BE2C (cell line): Measurements from ENCODE around the gene MRPL32.

Experiments used
- DNase-seq: peaks from one replicate; pipeline ENCODE4 v3.0.0-alpha.2; 2020
- H3K27me3 ChIP-seq: fragments of 250-450 bp; sonication (Bioruptor Pico); 2 replicates; pipeline ENCODE4 v1.5.1; 2020; ENCODE audit warnings: mild to moderate bottlenecking
- H3K36me3 ChIP-seq: fragments of 250-450 bp; sonication (Bioruptor Pico); 2 replicates; pipeline ENCODE4 v1.5.1; 2020; ENCODE audit warnings: mild to moderate bottlenecking
- H3K4me1 ChIP-seq: fragments of 250-450 bp; sonication (Bioruptor Pico); 2 replicates; pipeline ENCODE4 v1.5.1; 2020
- H3K4me3 ChIP-seq: 2 replicates; pipeline ENCODE4 v1.5.1; 2011; ENCODE audit warnings: low read depth, low read length
- H3K9me3 ChIP-seq: fragments of 250-450 bp; sonication (Bioruptor Pico); 2 replicates; pipeline ENCODE4 v1.5.1; 2020
- TF ChIP-seq, protein P1 (sequence below): IDR thresholded peaks from 2 replicates; pipeline ENCODE4 v1.5.1; 2012; ENCODE audit warnings: mild to moderate bottlenecking, low read depth, low read length

Gene MRPL32

DNA sequence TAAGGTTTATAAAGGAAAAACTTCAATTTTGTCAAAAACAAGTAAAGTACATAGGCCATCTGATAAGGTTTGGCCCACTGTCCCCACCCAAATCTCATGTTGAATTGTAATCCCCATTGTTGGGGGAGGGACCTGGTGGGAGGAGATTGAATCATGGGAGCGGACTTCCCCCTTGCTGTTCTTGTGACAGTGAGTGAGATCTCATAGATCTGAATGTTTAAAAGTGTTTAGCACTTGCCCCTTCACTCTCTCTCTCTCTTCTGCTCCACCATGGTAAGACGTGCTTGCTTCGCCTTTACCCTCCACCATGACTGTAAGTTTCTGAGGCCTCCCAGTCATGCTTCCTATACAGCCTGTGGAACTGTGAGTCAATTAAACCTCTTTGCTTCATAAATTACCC is 18.2 kb downstream of the MRPL32 start:
- no peaks in the 10 kb centered on the region for H3K27me3 ChIP-seq
- no peaks in the 10 kb centered on the region for H3K36me3 ChIP-seq
- no peak overlapping the region for H3K4me3 ChIP-seq
- no peaks in the 10 kb centered on the region for H3K4me1 ChIP-seq
- no peak for DNase-seq
- TF ChIP-seq, protein P1, sequence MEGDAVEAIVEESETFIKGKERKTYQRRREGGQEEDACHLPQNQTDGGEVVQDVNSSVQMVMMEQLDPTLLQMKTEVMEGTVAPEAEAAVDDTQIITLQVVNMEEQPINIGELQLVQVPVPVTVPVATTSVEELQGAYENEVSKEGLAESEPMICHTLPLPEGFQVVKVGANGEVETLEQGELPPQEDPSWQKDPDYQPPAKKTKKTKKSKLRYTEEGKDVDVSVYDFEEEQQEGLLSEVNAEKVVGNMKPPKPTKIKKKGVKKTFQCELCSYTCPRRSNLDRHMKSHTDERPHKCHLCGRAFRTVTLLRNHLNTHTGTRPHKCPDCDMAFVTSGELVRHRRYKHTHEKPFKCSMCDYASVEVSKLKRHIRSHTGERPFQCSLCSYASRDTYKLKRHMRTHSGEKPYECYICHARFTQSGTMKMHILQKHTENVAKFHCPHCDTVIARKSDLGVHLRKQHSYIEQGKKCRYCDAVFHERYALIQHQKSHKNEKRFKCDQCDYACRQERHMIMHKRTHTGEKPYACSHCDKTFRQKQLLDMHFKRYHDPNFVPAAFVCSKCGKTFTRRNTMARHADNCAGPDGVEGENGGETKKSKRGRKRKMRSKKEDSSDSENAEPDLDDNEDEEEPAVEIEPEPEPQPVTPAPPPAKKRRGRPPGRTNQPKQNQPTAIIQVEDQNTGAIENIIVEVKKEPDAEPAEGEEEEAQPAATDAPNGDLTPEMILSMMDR, result no peak
- no peaks in the 10 kb centered on the region; the same call in 1 of the 2 replicates for H3K9me3 ChIP-seq

DNA sequence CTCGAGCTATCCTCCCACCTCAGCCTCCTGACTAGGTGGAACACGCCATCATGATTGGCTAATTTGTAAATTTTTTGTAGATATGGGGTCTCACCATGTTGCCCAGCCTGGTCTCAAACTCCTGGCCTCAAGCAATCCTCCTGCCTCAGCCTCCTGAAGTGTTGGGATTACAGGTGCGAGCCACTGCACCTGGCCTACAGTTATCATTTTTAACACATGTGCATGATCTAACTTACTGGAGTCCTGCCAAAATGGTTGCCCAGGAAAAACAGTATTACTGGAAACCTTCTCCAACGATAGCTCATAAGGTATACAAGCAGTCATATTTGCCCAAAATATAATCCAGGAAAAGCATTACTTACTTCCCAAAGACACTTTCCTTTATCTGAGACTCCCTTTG is 20.2 kb downstream of the MRPL32 start:
- Histone ChIP-seq H3K4me3 (no peak overlapping the region), H3K9me3 (no peaks in the 10 kb centered on the region; the same call in 1 of the 2 replicates), H3K4me1 (no peaks in the 10 kb centered on the region), H3K27me3 (no peaks in the 10 kb centered on the region), H3K36me3 (no peaks in the 10 kb centered on the region)
- TF ChIP-seq, protein P1, result no peak
- DNase-seq, result no peak

DNA sequence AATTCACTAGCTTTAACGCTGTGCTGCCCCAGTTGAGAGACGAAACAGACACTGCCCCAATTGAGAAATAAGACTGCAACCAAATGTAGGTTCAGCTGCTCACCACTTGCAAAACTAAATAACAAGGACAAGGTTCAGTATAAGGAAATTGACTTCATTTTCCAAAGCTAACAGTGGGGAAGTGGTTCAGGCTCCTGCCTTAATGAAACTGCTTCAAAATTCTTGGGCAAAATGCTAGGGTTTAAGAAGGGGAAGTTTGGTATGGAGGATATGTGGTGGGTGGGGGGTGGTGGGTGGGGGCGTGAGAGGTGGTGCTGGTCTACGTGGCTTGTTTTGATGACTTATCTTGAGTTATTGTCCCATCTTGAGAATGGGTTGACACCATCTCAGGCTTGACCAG is 21.8 kb downstream of the MRPL32 start:
- TF ChIP-seq, protein P1, result no peak
- Histone ChIP-seq H3K4me1 (no peaks in the 10 kb centered on the region), H3K4me3 (no peak overlapping the region)

DNA sequence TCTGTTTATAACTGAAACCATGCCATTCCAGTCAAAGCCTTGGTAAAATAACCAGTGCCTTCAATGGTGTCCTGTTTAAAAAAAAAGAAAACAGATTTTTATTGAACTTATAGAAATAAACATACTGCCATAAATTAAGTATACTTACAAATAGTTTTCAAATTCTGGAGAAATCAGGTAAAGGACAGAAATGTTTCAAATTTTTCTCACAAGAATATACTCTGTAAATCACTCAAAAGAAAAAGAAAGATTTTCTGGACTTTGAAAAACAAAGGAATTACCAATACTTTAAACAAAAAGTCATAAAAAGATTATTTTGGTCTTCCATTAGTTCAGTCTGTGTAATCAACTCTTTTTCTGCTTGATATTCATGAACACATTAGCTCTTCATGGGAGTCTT is 23.9 kb downstream of the MRPL32 start:
- Histone ChIP-seq H3K4me1 (no peaks in the 10 kb centered on the region), H3K4me3 (no peak overlapping the region), H3K9me3 (no peaks in the 10 kb centered on the region), H3K27me3 (no peaks in the 10 kb centered on the region), H3K36me3 (no peaks in the 10 kb centered on the region)
- DNase-seq, result no peak
- TF ChIP-seq, protein P1, result no peak

More for the DNA sequence above, 21.8 kb downstream of the MRPL32 start:
- Histone ChIP-seq H3K36me3 (no peaks in the 10 kb centered on the region), H3K9me3 (no peaks in the 10 kb centered on the region), H3K27me3 (no peaks in the 10 kb centered on the region)
- DNase-seq, result no peak

DNA sequence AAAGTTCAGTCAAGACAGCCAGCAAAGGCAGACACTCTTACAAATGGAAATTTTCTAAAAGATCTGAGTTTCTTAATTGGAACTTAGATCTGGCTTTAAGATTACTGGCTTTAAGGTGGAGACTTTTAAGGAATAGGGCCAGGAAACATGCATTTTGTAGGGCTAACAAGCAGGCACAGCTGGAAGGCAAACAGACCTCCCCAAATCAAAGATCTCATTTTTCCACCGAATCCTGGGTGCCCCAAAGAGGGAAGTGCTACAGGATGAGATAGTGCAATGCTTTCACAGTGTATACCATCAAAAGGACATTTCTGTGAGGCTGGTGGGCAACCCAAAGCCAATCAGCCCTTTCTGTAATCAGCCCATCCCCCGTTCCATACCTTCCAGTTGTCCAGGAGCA is 27.4 kb downstream of the MRPL32 start:
- Histone ChIP-seq H3K9me3 (no peaks in the 10 kb centered on the region), H3K4me1 (no peaks in the 10 kb centered on the region), H3K4me3 (no peak overlapping the region), H3K27me3 (no peaks in the 10 kb centered on the region), H3K36me3 (no peaks in the 10 kb centered on the region)
- DNase-seq, result no peak
- TF ChIP-seq, protein P1, result no peak

DNA sequence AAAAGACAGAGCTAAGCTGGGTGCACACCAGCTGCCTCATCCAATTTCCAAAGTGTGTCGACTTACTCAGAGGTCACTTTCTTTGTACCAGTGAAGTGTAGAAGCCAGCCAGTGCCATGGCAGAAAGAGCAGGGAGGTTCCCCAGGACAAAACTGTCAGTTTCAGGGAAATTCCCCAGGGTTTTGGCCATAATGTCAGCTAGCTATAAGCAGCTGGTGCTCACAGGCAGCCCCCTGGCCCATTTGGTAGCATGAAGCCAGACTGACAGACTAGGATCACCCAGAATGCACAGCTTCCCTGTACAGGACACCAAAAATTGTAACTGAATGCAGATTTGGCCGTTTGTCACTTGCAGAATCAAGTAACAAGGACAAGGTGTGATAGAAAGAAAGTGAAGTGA is 28.6 kb downstream of the MRPL32 start:
- Histone ChIP-seq H3K27me3 (no peaks in the 10 kb centered on the region), H3K4me3 (no peak overlapping the region), H3K9me3 (no peaks in the 10 kb centered on the region), H3K4me1 (no peaks in the 10 kb centered on the region), H3K36me3 (no peaks in the 10 kb centered on the region)
- no peak for DNase-seq
- TF ChIP-seq, protein P1, result no peak
